B cell (primary cell): ENCODE measurements around the gene MAPKAPK5. TPM values are rescaled to one million over a fixed set of nuclear protein-coding genes. Genes with fewer than 3 reads are reported as not detected.
"Not testable (repeated sequence)": the region's sequence is repeated elsewhere in the genome, so short reads cannot be mapped to it uniquely, and the experiment has no call there.

ENCODE experiments used
- ATAC-seq: fragments of 200-7000 bp; cut with Tn5 transposase; one replicate; pipeline ENCODE4 v1.10.0; 2021; ENCODE audit warnings: low read depth, mild to moderate bottlenecking, moderate number of reproducible peaks, moderate library complexity
- CTCF ChIA-PET: fragments of 350-600 bp; sonication (Branson Sonifier 250); formaldehyde crosslinking; loops from one replicate; lab custom pipeline; 2021; ENCODE audit warnings: antibody characterized with exemption, inconsistent platforms; lab: Charles Lee
- POLR2A ChIA-PET: fragments of 350-600 bp; sonication (Branson Sonifier 250); formaldehyde crosslinking; loops from one replicate; lab custom pipeline; 2021; ENCODE audit warnings: antibody characterized with exemption; lab: Charles Lee
- DNase-seq: peaks from one replicate; pipeline ENCODE4 v3.0.0; 2013
- H2AFZ ChIP-seq: 2 replicates; pipeline ENCODE4 v1.6.1; 2012; ENCODE audit warnings: mild to moderate bottlenecking, low read depth, low read length; ENCODE audit not compliant: insufficient read depth, poor library complexity, severe bottlenecking
- H3K27ac ChIP-seq, 2 donors: 1 replicate in 1 of 2; 2 replicates in 1 of 2; pipeline ENCODE4 v1.5.1; 2012 to 2013; ENCODE audit warnings: low read length in 2 of 2, mild to moderate bottlenecking in 2 of 2, moderate library complexity in 1 of 2
- H3K27me3 ChIP-seq, 4 experiments: fragments of 200-600 bp in 1 of 4; sonication (generic) in 1 of 4; replicated peaks in 1 of 4; 1 replicate in 2 of 4; 2 replicates in 2 of 4; pipeline versions ENCODE4 v1.6.1 to v1.7.0; 2013 to 2016; ENCODE audit warnings: low read length in 3 of 4, mild to moderate bottlenecking in 2 of 4, mixed read lengths in 1 of 4, moderate library complexity in 1 of 4; ENCODE audit not compliant: insufficient read depth in 4 of 4, control insufficient read depth in 3 of 4; ENCODE audit errors: control extremely low read depth in 1 of 4
- H3K36me3 ChIP-seq, 2 experiments: replicated peaks in 1 of 2; 1 replicate in 1 of 2; 2 replicates in 1 of 2; pipeline versions ENCODE4 v1.6.1 to v1.7.1; 2013; ENCODE audit warnings: low read length in 1 of 2; ENCODE audit not compliant: insufficient read depth in 2 of 2, control insufficient read depth in 1 of 2; ENCODE audit errors: control extremely low read depth in 1 of 2, extremely low read depth in 1 of 2
- H3K4me1 ChIP-seq, 2 donors: fragments of 200-600 bp in 1 of 2; sonication (generic) in 1 of 2; 1 replicate in 1 of 2; 2 replicates in 1 of 2; pipeline versions ENCODE4 v1.5.1 to v1.6.1; 2013 to 2017; ENCODE audit warnings: low read length in 2 of 2; ENCODE audit not compliant: control insufficient read depth in 2 of 2, insufficient read depth in 2 of 2
- H3K4me2 ChIP-seq: replicated peaks from 2 replicates; pipeline ENCODE3; 2012; ENCODE audit warnings: mild to moderate bottlenecking, low read depth, low read length; ENCODE audit not compliant: poor library complexity, severe bottlenecking
- H3K4me3 ChIP-seq, 5 experiments: fragments of 200-600 bp in 1 of 5; sonication (generic) in 1 of 5; 1 replicate in 3 of 5; 2 replicates in 2 of 5; pipeline versions ENCODE4 v1.5.1 to v1.7.0; 2011 to 2016; ENCODE audit warnings: low read length in 4 of 5, mild to moderate bottlenecking in 4 of 5, low read depth in 2 of 5, control low read depth in 1 of 5, moderate library complexity in 1 of 5; ENCODE audit not compliant: insufficient read depth in 1 of 5; ENCODE audit errors: control extremely low read depth in 1 of 5, extremely low read depth in 1 of 5
- H3K79me2 ChIP-seq: fragments of 200-600 bp; sonication (generic); one replicate; pipeline ENCODE4 v1.6.0; 2016; ENCODE audit warnings: low read length; ENCODE audit not compliant: control insufficient read depth, insufficient read depth
- H3K9ac ChIP-seq: fragments of 200-600 bp; sonication (generic); 2 replicates; pipeline ENCODE4 v1.6.1; 2017; ENCODE audit warnings: mild to moderate bottlenecking, low read length, moderate library complexity
- H3K9me3 ChIP-seq, 3 donors: one replicate each; pipeline versions ENCODE4 v1.6.1 to v1.7.1; 2013; ENCODE audit warnings: low read length in 2 of 3; ENCODE audit not compliant: control insufficient read depth in 2 of 3, insufficient read depth in 1 of 3; ENCODE audit errors: control extremely low read depth in 1 of 3
- H4K20me1 ChIP-seq: 2 replicates; pipeline ENCODE4 v1.6.0; 2012; ENCODE audit warnings: mild to moderate bottlenecking, low read length; ENCODE audit not compliant: insufficient read depth, control insufficient read depth, poor library complexity, severe bottlenecking
- H3K27ac Mint-ChIP-seq: one replicate; pipeline ENCODE4 v1.8.0; 2021; ENCODE audit warnings: mixed read lengths
- H3K27me3 Mint-ChIP-seq: one replicate; pipeline ENCODE4 v1.8.0; 2021; ENCODE audit warnings: mixed read lengths
- H3K4me1 Mint-ChIP-seq: one replicate; pipeline ENCODE4 v1.8.0; 2021; ENCODE audit warnings: mixed read lengths
- H3K4me3 Mint-ChIP-seq: one replicate; pipeline ENCODE4 v1.8.0; 2021; ENCODE audit warnings: mixed read lengths
- H3K9me3 Mint-ChIP-seq: one replicate; pipeline ENCODE4 v1.8.0; 2022; ENCODE audit warnings: mixed read lengths; ENCODE audit not compliant: insufficient read depth
- EZH2 ChIP-seq: IDR thresholded peaks from 2 replicates; pipeline ENCODE4 v1.6.1; 2012; ENCODE audit warnings: borderline replicate concordance, low read depth, mild to moderate bottlenecking, moderate library complexity, low read length; ENCODE audit not compliant: insufficient read depth, poor library complexity, severe bottlenecking
- WGBS: methylation state at CpG from one replicate; pipeline ENCODE4 v1.1.5; 2013; ENCODE audit warnings: missing lambda C conversion rate; ENCODE audit not compliant: insufficient coverage; 5-methylcytosine and 5-hydroxymethylcytosine counted together
- intact Hi-C: fragments of 100-400 bp; cut with micrococcal nuclease; formaldehyde crosslinking; loops from one replicate; pipeline ENCODE4 v1.10.0; 2022
- polyA plus RNA-seq: library from polyadenylated mRNA; depleted of rRNA; stranded (reverse); fragments of >200 nt; gene quantifications from 2 replicates; pipeline ENCODE4 v1.2.3, GENCODE V29; 2012
- total RNA-seq, 2 donors: library from RNA; stranded (reverse); fragments of 120-200 nt in 1 of 2; gene quantifications; 1 replicate in 1 of 2; 2 replicates in 1 of 2; pipeline versions ENCODE4 v1.2.3 to v1.2.4, GENCODE V29; 2013 to 2022
- TF ChIP-seq, protein P1 (sequence below): fragments of 200-600 bp; IDR thresholded peaks from one replicate; pipeline ENCODE4 v1.8.0; 2022; ENCODE audit warnings: antibody characterized with exemption, mild to moderate bottlenecking

MAPKAPK5 gene
- total and polyA plus RNA-seq, 2 donors (not counting 1 experiment from before 2014, with no cell fraction given) = 60.2 to 64.4 TPM

DNA sequence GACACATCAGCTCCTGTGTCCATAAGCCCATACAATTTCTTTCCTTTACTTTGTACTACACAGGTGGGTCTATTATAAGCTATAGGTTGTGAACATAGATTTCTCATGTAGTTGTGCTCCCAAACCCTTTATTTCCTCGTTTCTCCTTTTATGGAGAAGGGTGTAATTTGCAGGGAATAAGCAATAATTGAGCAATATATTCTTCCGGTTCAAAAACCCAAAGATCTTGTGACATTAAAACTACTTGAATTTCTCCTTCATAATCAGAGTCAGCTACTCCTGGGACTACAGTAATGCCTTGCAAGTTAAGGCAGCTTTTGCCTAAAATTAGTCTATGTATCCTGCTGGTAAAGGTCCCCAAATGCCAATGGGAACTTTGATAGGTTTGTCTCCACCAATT lies 19.1 kb upstream of the MAPKAPK5 start:
- intact Hi-C loops = no loop called here
- CTCF ChIA-PET = no interaction called here
- H3K27me3 Mint-ChIP-seq = peaks cover 38% of the 10 kb centered on the region

DNA sequence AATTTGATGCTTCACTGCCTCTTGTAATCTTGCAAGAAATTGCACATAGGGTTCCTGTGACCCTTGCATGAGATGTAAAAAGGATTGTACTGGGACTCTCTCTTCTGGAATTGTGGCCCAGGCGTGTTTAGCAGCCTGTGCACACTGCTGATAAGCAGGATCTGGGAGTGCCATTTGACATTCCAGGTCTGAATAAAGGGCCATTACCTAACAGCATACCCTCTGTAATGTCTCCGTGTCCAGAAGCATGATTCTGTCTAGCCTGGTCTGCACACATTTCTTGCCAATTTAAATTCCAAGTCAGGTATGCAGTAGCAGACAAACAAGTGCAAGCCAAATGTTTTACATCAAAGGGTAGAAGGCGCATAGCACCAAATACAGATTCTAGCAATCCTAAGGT lies 18.1 kb upstream of the MAPKAPK5 start:
- peaks cover 33% of the 10 kb centered on the region for H3K27me3 Mint-ChIP-seq
- peaks cover 0 to 5% (median 0%) of the 10 kb centered on the region in 4 experiments for H3K27me3 ChIP-seq
- no peak overlapping the region for H3K9ac ChIP-seq
- no peaks in the 10 kb centered on the region for H3K4me1 Mint-ChIP-seq
- ATAC-seq (no peak), DNase-seq (no peak)
- CTCF ChIA-PET = no interaction called here
- no peaks in the 10 kb centered on the region for H3K9me3 Mint-ChIP-seq
- no peaks in the 10 kb centered on the region for H4K20me1 ChIP-seq
- no peaks in the 10 kb centered on the region for H3K79me2 ChIP-seq
- POLR2A ChIA-PET = no interaction called here
- 88% methylated on average over 2 of the region's 3 CpGs for WGBS
- no peak overlapping the region for H3K27ac ChIP-seq
- no peaks in the 10 kb centered on the region for H3K36me3 ChIP-seq
- intact Hi-C loops = no loop called here
- no peak overlapping the region for H3K4me2 ChIP-seq
- no peaks in the 10 kb centered on the region for H3K4me1 ChIP-seq
- TF ChIP-seq, protein P1, sequence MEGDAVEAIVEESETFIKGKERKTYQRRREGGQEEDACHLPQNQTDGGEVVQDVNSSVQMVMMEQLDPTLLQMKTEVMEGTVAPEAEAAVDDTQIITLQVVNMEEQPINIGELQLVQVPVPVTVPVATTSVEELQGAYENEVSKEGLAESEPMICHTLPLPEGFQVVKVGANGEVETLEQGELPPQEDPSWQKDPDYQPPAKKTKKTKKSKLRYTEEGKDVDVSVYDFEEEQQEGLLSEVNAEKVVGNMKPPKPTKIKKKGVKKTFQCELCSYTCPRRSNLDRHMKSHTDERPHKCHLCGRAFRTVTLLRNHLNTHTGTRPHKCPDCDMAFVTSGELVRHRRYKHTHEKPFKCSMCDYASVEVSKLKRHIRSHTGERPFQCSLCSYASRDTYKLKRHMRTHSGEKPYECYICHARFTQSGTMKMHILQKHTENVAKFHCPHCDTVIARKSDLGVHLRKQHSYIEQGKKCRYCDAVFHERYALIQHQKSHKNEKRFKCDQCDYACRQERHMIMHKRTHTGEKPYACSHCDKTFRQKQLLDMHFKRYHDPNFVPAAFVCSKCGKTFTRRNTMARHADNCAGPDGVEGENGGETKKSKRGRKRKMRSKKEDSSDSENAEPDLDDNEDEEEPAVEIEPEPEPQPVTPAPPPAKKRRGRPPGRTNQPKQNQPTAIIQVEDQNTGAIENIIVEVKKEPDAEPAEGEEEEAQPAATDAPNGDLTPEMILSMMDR = no peak
- TF ChIP-seq EZH2 = no peak
- no peak overlapping the region for H3K27ac Mint-ChIP-seq
- H3K4me3 Mint-ChIP-seq = no peak overlapping the region
- H2AFZ ChIP-seq = no peak overlapping the region
- peaks cover 0 to 4% (median 0%) of the 10 kb centered on the region in 3 donors for H3K9me3 ChIP-seq
- no peak overlapping the region for H3K4me3 ChIP-seq

More for the DNA sequence above, 19.1 kb upstream of the MAPKAPK5 start:
- no peak overlapping the region for H3K27ac ChIP-seq
- WGBS = no CpG with 5 or more reads among the region's 2 CpGs
- DNase-seq (no peak), ATAC-seq (no peak)
- Mint-ChIP-seq H3K9me3 (no peaks in the 10 kb centered on the region), H3K4me3 (no peak overlapping the region), H3K4me1 (no peaks in the 10 kb centered on the region), H3K27ac (no peak overlapping the region)
- H3K79me2 ChIP-seq = no peaks in the 10 kb centered on the region
- H3K9ac ChIP-seq = no peak overlapping the region
- peaks cover 0 to 5% (median 0%) of the 10 kb centered on the region in 4 experiments for H3K27me3 ChIP-seq
- no peak overlapping the region for H2AFZ ChIP-seq
- H3K36me3 ChIP-seq = no peaks in the 10 kb centered on the region
- no peaks in the 10 kb centered on the region for H3K9me3 ChIP-seq
- no peaks in the 10 kb centered on the region for H4K20me1 ChIP-seq
- H3K4me1 ChIP-seq = no peaks in the 10 kb centered on the region
- TF ChIP-seq, protein P1 = no peak
- no peak for TF ChIP-seq EZH2
- no peak overlapping the region for H3K4me2 ChIP-seq
- POLR2A ChIA-PET = no interaction called here
- no peak overlapping the region for H3K4me3 ChIP-seq

DNA sequence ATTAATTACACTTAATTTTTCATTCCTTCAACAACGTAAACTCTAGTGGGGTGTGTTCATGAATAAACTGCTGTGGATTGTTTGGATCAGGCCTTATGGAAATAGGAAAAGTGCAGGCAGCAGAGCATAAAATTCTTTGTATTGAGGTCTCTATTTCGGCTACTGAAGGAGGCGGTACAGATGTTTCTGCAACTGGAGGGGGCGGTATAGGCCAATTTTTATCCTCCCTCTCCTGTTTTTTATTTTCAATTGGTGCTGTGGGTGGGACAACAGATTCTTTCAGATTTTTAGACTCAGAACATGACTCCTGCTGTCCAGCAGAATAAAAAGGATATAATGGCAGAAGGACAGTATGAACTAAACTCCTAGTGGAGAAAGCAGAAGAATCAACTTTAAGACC lies 17.7 kb upstream of the MAPKAPK5 start:
- peaks cover 33% of the 10 kb centered on the region for H3K27me3 Mint-ChIP-seq
- H3K9me3 Mint-ChIP-seq, H3K27ac ChIP-seq, H3K36me3 ChIP-seq, H3K4me2 ChIP-seq, H3K4me1 Mint-ChIP-seq, H3K27ac Mint-ChIP-seq, H3K9ac ChIP-seq, H3K27me3 ChIP-seq, H3K4me1 ChIP-seq, DNase-seq, H3K4me3 Mint-ChIP-seq, H3K4me3 ChIP-seq, H4K20me1 ChIP-seq, CTCF ChIA-PET, H3K79me2 ChIP-seq, H3K9me3 ChIP-seq, ATAC-seq, POLR2A ChIA-PET, H2AFZ ChIP-seq, intact Hi-C loops: not testable (repeated sequence)
- WGBS = no CpG with 5 or more reads among the region's 4 CpGs
